AG04450 (cell line): Measurements from ENCODE around the gene CHST12. TPM values are rescaled to one million over a fixed set of nuclear protein-coding genes. Genes with fewer than 3 reads are reported as not detected.
"Not testable (repeated sequence)": the region's sequence is repeated elsewhere in the genome, so short reads cannot be mapped to it uniquely, and the experiment has no call there.

Source experiments
- CTCF ChIA-PET: fragments of 300-600, 350-600 bp; formaldehyde crosslinking; extraction: SDS; loops from one replicate; lab custom pipeline; 2022; ENCODE audit warnings: antibody characterized with exemption, inconsistent platforms; lab: Charles Lee
- POLR2A ChIA-PET: fragments of 350-600 bp; formaldehyde crosslinking; extraction: SDS; loops from one replicate; lab custom pipeline; 2021; ENCODE audit warnings: antibody characterized with exemption, inconsistent platforms; lab: Yijun Ruan, JAX
- DNase-seq: peaks from one replicate; pipeline ENCODE4 v3.0.0-alpha.2; 2011; ENCODE audit warnings: low read depth, low spot score
- H3K27ac ChIP-seq: one replicate; pipeline ENCODE4 v1.5.1; 2012; ENCODE audit warnings: low read depth, low read length, control low read depth
- H3K27me3 ChIP-seq: one replicate; pipeline ENCODE4 v1.6.0; 2012; ENCODE audit warnings: low read length; ENCODE audit not compliant: control insufficient read depth, insufficient read depth
- H3K4me3 ChIP-seq: 2 replicates; pipeline ENCODE4 v1.5.1; 2011; ENCODE audit warnings: mild to moderate bottlenecking, low read depth, low read length, control low read depth
- H3K9me3 ChIP-seq: 2 replicates; pipeline ENCODE4 v1.5.1; 2012; ENCODE audit warnings: low read length; ENCODE audit not compliant: control insufficient read depth, insufficient read depth
- polyA plus RNA-seq: library from polyadenylated mRNA; depleted of rRNA; stranded (reverse); fragments of >200 nt; gene quantifications from 2 replicates; pipeline ENCODE4 v1.2.3, GENCODE V29; 2011
- TF ChIP-seq, protein P1 (sequence below): IDR thresholded peaks from 2 replicates; pipeline ENCODE4 v1.5.1; 2011; ENCODE audit warnings: low read depth, low read length, control low read depth, inconsistent platforms

The CHST12 gene
- polyA plus RNA-seq, 1 experiment, result 8.7 TPM

DNA sequence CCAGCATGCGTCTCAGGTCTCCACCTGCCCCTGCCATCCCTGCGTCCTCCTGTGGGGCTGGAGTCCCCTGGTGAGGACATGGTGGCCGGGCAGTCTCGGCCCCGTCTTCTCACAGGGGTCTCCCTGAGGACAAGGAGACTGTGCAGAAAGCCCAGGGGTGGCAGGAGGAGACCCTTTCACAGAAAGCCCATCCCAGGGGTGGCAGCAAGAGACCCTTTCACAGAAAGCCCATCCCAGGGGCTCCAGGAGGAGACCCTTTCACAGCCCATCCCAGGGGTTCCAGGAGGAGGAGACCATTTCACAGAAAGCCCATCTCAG lies 14.8 kb upstream of the CHST12 start:
- ChIA-PET POLR2A (no interaction called here), CTCF (no interaction called here)
- Histone ChIP-seq H3K27me3 (no peaks in the 10 kb centered on the region), H3K27ac (no peak overlapping the region), H3K4me3 (no peak overlapping the region), H3K9me3 (no peaks in the 10 kb centered on the region; the same call in 1 of the 2 replicates)
- DNase-seq, result no peak
- TF ChIP-seq, protein P1, sequence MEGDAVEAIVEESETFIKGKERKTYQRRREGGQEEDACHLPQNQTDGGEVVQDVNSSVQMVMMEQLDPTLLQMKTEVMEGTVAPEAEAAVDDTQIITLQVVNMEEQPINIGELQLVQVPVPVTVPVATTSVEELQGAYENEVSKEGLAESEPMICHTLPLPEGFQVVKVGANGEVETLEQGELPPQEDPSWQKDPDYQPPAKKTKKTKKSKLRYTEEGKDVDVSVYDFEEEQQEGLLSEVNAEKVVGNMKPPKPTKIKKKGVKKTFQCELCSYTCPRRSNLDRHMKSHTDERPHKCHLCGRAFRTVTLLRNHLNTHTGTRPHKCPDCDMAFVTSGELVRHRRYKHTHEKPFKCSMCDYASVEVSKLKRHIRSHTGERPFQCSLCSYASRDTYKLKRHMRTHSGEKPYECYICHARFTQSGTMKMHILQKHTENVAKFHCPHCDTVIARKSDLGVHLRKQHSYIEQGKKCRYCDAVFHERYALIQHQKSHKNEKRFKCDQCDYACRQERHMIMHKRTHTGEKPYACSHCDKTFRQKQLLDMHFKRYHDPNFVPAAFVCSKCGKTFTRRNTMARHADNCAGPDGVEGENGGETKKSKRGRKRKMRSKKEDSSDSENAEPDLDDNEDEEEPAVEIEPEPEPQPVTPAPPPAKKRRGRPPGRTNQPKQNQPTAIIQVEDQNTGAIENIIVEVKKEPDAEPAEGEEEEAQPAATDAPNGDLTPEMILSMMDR, result no peak

DNA sequence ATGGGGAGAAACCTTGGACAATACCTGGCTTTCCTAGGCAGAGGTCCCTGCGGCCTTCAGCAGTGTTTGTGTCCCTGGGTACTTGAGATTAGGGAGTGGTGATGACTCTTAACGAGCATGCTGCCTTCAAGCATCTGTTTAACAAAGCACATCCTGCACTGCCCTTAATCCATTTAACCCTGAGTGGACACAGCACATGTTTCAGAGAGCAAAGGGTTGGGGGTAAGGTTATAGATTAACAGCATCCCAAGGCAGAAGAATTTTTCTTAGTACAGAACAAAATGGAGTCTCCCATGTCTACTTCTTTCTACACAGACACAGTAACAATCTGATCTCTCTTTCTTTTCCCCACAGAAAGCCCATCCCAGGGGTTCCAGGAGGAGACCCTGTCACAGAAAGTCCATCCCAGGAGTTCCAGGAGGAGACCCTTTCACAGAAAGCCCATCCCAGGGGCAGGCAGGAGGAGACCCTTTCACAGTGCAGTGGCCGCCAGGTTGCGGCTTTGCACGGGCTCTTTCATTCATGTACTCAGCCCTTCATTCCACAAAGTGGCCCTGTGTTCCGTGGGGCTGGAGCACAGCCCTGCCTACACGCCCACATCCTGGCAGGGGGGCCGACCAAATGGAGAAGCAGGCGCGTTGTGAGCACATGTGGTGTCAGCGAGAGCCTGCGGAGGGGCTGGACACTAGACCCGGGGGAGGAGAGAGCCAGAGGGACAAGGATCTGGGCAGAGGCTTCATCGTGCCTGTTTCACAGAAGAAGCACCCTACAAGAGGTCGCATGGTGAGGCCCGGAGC lies 13.2 kb upstream of the CHST12 start:
- H3K9me3 ChIP-seq, H3K27ac ChIP-seq, H3K27me3 ChIP-seq, CTCF ChIA-PET, H3K4me3 ChIP-seq, DNase-seq, POLR2A ChIA-PET: not testable (repeated sequence)

DNA sequence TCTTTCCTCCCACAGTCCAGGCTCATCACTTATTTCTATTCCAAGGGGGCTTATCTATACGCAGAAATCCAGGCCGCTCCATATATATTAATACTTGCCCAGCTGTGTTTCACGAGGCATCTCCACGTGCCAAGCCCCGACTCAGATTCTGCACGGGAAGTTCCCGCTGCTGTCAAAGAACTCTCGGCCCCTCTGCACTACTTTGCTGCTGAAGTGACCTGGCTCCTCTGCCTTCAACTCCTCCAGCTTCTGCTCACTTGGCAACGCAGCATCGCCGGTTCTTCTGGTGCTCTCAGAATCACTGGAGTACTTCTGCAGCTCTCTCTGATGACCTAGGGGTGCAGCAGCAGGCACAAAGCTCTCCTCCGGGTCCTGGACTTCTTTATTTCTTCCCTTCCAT lies 9.7 kb upstream of the CHST12 start:
- Histone ChIP-seq H3K9me3 (no peaks in the 10 kb centered on the region), H3K4me3 (no peak overlapping the region), H3K27ac (no peak overlapping the region), H3K27me3 (no peaks in the 10 kb centered on the region)
- DNase-seq, result no peak
- POLR2A ChIA-PET, result interaction anchor here (0.7 to 1.1 kb wide), 3 partner anchors 9 to 17 kb away, joined by 3 to 4 read pairs (median 4); no protein-coding TSS in a partner anchor
- CTCF ChIA-PET, result no interaction called here
- TF ChIP-seq, protein P1, result no peak

DNA sequence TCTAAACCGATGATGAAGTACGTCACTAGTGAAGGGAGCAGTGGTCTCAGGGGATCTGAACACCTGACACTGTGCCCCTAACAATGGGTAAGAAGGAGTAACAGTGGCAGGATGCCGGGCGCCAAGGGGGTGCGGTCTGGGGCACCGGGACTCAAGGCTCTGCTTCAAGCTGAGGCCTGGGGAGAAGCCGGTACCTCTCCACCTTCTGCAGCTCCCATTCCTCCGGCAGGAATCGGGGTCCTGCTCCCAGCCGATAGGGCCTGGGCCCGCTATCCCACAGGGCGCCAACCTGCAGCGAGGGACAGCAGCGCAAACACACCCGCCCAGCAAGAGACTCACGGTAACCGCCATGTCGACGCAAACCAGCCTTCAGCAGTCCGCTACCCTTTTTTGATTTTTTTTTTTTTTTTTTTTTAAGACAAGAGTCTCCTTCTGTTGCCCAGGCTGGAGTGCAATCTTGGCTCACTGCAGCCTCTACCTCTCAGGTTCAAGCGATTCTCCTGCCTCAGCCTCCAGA lies 8.8 kb upstream of the CHST12 start:
- DNase-seq, result no peak
- H3K27me3 ChIP-seq, result no peaks in the 10 kb centered on the region
- H3K4me3 ChIP-seq, result no peak overlapping the region
- H3K27ac ChIP-seq, result no peak overlapping the region
- TF ChIP-seq, protein P1, result no peak
- ChIA-PET CTCF (no interaction called here), POLR2A (interaction anchor here (0.7 kb wide), 1 partner anchor 959 kb away, joined by 3 read pairs; no protein-coding TSS in a partner anchor)
- H3K9me3 ChIP-seq, result no peaks in the 10 kb centered on the region

GRCh38 chr7:2398506-2398905 lies 4.9 kb upstream of the CHST12 start:
- TF ChIP-seq, protein P1, result no peak

More at GRCh38 chr7:2398506-2398905, 4.9 kb upstream of the CHST12 start:
- H3K4me3 ChIP-seq, result no peak overlapping the region
- ChIA-PET CTCF (no interaction called here), POLR2A (no interaction called here)
- H3K27me3 ChIP-seq, result no peaks in the 10 kb centered on the region
- H3K9me3 ChIP-seq, result no peaks in the 10 kb centered on the region
- H3K27ac ChIP-seq, result no peak overlapping the region
- no peak for DNase-seq
